HEK293 (cell line): ENCODE results near the gene CLDN7.

Experiments
- GFI1B ChIP-seq: fragments of 450-650 bp; formaldehyde crosslinking; IDR thresholded peaks from 2 replicates; pipeline ENCODE4 v1.5.1; 2016; ENCODE audit warnings: missing biosample characterization, missing genetic modification characterization
- HOXD13 ChIP-seq: sonication (generic); formaldehyde crosslinking; IDR thresholded peaks from 2 replicates; pipeline ENCODE4 v1.8.0; 2022; ENCODE audit warnings: missing genetic modification reagents, borderline replicate concordance
- OVOL3 ChIP-seq: fragments of 450-650 bp; formaldehyde crosslinking; IDR thresholded peaks from 2 replicates; pipeline ENCODE4 v1.5.1; 2016; ENCODE audit warnings: missing biosample characterization, missing genetic modification characterization
- SP3 ChIP-seq: fragments of 450-650 bp; formaldehyde crosslinking; IDR thresholded peaks from 2 replicates; pipeline ENCODE4 v1.5.1; 2016; ENCODE audit warnings: missing biosample characterization, missing genetic modification characterization
- TRIM28 ChIP-seq: IDR thresholded peaks from 2 replicates; pipeline ENCODE4 v1.6.1; 2011; ENCODE audit warnings: low read length, control low read depth, borderline replicate concordance
- ZNF114 ChIP-seq: fragments of 450-650 bp; formaldehyde crosslinking; IDR thresholded peaks from 2 replicates; pipeline ENCODE4 v1.5.0; 2017; ENCODE audit warnings: missing biosample characterization, missing genetic modification characterization
- ZNF175 ChIP-seq: fragments of 450-650 bp; formaldehyde crosslinking; IDR thresholded peaks from 2 replicates; pipeline ENCODE4 v1.5.1; 2016; ENCODE audit warnings: missing biosample characterization, missing genetic modification characterization
- ZNF239 ChIP-seq: fragments of 450-650 bp; formaldehyde crosslinking; IDR thresholded peaks from 2 replicates; pipeline ENCODE4 v1.5.1; 2016; ENCODE audit warnings: missing biosample characterization, missing genetic modification characterization
- ZNF280D ChIP-seq: fragments of 450-650 bp; formaldehyde crosslinking; IDR thresholded peaks from 2 replicates; pipeline ENCODE4 v1.5.1; 2016; ENCODE audit warnings: missing biosample characterization, missing genetic modification characterization
- ZNF341 ChIP-seq: fragments of 450-650 bp; formaldehyde crosslinking; IDR thresholded peaks from 2 replicates; pipeline ENCODE4; 2016; ENCODE audit warnings: low read depth, missing biosample characterization, missing genetic modification characterization
- ZNF37A ChIP-seq: fragments of 450-650 bp; IDR thresholded peaks from 2 replicates; pipeline ENCODE4 v1.5.1; 2018; ENCODE audit warnings: missing biosample characterization, missing genetic modification characterization
- ZNF544 ChIP-seq: fragments of 450-650 bp; formaldehyde crosslinking; IDR thresholded peaks from 2 replicates; pipeline ENCODE4 v1.5.0; 2017; ENCODE audit warnings: missing biosample characterization, missing genetic modification characterization
- ZNF561 ChIP-seq: fragments of 450-650 bp; IDR thresholded peaks from 2 replicates; pipeline ENCODE4 v1.5.1; 2018; ENCODE audit warnings: missing biosample characterization, missing genetic modification characterization, borderline replicate concordance
- ZNF596 ChIP-seq: fragments of 450-650 bp; IDR thresholded peaks from 2 replicates; pipeline ENCODE4 v1.5.0; 2018; ENCODE audit warnings: missing biosample characterization, mild to moderate bottlenecking, missing genetic modification characterization, moderate library complexity
- ZNF654 ChIP-seq: fragments of 450-650 bp; formaldehyde crosslinking; IDR thresholded peaks from 2 replicates; pipeline ENCODE4 v1.5.1; 2016; ENCODE audit warnings: low read depth, missing biosample characterization, missing genetic modification characterization
- ZNF704 ChIP-seq: fragments of 450-650 bp; formaldehyde crosslinking; IDR thresholded peaks from 2 replicates; pipeline ENCODE4 v1.5.1; 2016; ENCODE audit warnings: missing biosample characterization, missing genetic modification characterization
- ZNF791 ChIP-seq: fragments of 450-650 bp; formaldehyde crosslinking; IDR thresholded peaks from 2 replicates; pipeline ENCODE4 v1.5.1; 2016; ENCODE audit warnings: missing biosample characterization, missing genetic modification characterization
- ZNF792 ChIP-seq: fragments of 450-650 bp; formaldehyde crosslinking; IDR thresholded peaks from 2 replicates; pipeline ENCODE4 v1.5.1; 2016; ENCODE audit warnings: missing biosample characterization, missing genetic modification characterization
- ZSCAN4 ChIP-seq: fragments of 450-650 bp; formaldehyde crosslinking; IDR thresholded peaks from 2 replicates; pipeline ENCODE4 v1.5.1; 2017; ENCODE audit warnings: missing biosample characterization, missing genetic modification characterization
- TF ChIP-seq, protein P1 (sequence below): fragments of 450-650 bp; formaldehyde crosslinking; IDR thresholded peaks from 2 replicates; pipeline ENCODE4 v1.5.1; 2016; ENCODE audit warnings: missing biosample characterization, missing genetic modification characterization, borderline replicate concordance
- TF ChIP-seq, protein P2 (sequence below): fragments of 450-650 bp; formaldehyde crosslinking; IDR thresholded peaks from 2 replicates; pipeline ENCODE4 v1.5.1; 2016; ENCODE audit warnings: missing biosample characterization, missing genetic modification characterization
- TF ChIP-seq, protein P3 (sequence below): fragments of 450-650 bp; formaldehyde crosslinking; IDR thresholded peaks from 2 replicates; pipeline ENCODE4 v1.5.1; 2016; ENCODE audit warnings: missing biosample characterization, missing genetic modification characterization, borderline replicate concordance
- TF ChIP-seq, protein P4 (sequence below): fragments of 450-650 bp; formaldehyde crosslinking; IDR thresholded peaks from 2 replicates; pipeline ENCODE4; 2016; ENCODE audit warnings: missing biosample characterization, missing genetic modification characterization
- TF ChIP-seq, protein P5 (sequence below): fragments of 450-650 bp; formaldehyde crosslinking; IDR thresholded peaks from 2 replicates; pipeline ENCODE4 v1.5.1; 2016; ENCODE audit warnings: missing biosample characterization, missing genetic modification characterization

The CLDN7 gene

GRCh38 chr17:7281074-7281952, 19.0 kb upstream of the CLDN7 start, which contains the start of gene SLC2A4 (continued):
- TF ChIP-seq ZNF280D (tag by site-specific recombination): no peak
- no peak for TF ChIP-seq ZNF175
- TF ChIP-seq, protein P1, sequence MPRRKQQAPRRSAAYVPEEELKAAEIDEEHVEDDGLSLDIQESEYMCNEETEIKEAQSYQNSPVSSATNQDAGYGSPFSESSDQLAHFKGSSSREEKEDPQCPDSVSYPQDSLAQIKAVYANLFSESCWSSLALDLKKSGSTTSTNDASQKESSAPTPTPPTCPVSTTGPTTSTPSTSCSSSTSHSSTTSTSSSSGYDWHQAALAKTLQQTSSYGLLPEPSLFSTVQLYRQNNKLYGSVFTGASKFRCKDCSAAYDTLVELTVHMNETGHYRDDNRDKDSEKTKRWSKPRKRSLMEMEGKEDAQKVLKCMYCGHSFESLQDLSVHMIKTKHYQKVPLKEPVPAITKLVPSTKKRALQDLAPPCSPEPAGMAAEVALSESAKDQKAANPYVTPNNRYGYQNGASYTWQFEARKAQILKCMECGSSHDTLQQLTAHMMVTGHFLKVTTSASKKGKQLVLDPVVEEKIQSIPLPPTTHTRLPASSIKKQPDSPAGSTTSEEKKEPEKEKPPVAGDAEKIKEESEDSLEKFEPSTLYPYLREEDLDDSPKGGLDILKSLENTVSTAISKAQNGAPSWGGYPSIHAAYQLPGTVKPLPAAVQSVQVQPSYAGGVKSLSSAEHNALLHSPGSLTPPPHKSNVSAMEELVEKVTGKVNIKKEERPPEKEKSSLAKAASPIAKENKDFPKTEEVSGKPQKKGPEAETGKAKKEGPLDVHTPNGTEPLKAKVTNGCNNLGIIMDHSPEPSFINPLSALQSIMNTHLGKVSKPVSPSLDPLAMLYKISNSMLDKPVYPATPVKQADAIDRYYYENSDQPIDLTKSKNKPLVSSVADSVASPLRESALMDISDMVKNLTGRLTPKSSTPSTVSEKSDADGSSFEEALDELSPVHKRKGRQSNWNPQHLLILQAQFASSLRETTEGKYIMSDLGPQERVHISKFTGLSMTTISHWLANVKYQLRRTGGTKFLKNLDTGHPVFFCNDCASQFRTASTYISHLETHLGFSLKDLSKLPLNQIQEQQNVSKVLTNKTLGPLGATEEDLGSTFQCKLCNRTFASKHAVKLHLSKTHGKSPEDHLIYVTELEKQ (tag by site-specific recombination): no peak
- TF ChIP-seq ZNF561: no peak
- no peak for TF ChIP-seq OVOL3
- no peak; the same call in 1 of the 2 replicates for TF ChIP-seq ZNF341
- TF ChIP-seq, protein P2, sequence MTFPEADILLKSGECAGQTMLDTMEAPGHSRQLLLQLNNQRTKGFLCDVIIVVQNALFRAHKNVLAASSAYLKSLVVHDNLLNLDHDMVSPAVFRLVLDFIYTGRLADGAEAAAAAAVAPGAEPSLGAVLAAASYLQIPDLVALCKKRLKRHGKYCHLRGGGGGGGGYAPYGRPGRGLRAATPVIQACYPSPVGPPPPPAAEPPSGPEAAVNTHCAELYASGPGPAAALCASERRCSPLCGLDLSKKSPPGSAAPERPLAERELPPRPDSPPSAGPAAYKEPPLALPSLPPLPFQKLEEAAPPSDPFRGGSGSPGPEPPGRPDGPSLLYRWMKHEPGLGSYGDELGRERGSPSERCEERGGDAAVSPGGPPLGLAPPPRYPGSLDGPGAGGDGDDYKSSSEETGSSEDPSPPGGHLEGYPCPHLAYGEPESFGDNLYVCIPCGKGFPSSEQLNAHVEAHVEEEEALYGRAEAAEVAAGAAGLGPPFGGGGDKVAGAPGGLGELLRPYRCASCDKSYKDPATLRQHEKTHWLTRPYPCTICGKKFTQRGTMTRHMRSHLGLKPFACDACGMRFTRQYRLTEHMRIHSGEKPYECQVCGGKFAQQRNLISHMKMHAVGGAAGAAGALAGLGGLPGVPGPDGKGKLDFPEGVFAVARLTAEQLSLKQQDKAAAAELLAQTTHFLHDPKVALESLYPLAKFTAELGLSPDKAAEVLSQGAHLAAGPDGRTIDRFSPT: no peak
- TF ChIP-seq, protein P3, sequence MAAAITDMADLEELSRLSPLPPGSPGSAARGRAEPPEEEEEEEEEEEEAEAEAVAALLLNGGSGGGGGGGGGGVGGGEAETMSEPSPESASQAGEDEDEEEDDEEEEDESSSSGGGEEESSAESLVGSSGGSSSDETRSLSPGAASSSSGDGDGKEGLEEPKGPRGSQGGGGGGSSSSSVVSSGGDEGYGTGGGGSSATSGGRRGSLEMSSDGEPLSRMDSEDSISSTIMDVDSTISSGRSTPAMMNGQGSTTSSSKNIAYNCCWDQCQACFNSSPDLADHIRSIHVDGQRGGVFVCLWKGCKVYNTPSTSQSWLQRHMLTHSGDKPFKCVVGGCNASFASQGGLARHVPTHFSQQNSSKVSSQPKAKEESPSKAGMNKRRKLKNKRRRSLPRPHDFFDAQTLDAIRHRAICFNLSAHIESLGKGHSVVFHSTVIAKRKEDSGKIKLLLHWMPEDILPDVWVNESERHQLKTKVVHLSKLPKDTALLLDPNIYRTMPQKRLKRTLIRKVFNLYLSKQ (tag by site-specific recombination): no peak
- TF ChIP-seq ZNF654 (tag by site-specific recombination): no peak
- TF ChIP-seq ZSCAN4: no peak
- TF ChIP-seq, protein P4, sequence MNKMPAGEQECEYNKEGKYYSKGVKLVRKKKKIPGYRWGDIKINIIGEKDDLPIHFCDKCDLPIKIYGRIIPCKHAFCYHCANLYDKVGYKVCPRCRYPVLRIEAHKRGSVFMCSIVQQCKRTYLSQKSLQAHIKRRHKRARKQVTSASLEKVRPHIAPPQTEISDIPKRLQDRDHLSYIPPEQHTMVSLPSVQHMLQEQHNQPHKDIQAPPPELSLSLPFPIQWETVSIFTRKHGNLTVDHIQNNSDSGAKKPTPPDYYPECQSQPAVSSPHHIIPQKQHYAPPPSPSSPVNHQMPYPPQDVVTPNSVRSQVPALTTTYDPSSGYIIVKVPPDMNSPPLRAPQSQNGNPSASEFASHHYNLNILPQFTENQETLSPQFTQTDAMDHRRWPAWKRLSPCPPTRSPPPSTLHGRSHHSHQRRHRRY (tag by site-specific recombination): no peak
- no peak for TF ChIP-seq ZNF239 (tag by site-specific recombination)
- no peak for TF ChIP-seq GFI1B
- TF ChIP-seq ZNF37A (tag by site-specific recombination): no peak
- TF ChIP-seq ZNF704 (tag by site-specific recombination): no peak
- no peak for TF ChIP-seq TRIM28
- no peak for TF ChIP-seq ZNF596 (tag by site-specific recombination)
- TF ChIP-seq ZNF791 (tag by site-specific recombination): no peak
- TF ChIP-seq ZNF792: no peak
- TF ChIP-seq, protein P5, sequence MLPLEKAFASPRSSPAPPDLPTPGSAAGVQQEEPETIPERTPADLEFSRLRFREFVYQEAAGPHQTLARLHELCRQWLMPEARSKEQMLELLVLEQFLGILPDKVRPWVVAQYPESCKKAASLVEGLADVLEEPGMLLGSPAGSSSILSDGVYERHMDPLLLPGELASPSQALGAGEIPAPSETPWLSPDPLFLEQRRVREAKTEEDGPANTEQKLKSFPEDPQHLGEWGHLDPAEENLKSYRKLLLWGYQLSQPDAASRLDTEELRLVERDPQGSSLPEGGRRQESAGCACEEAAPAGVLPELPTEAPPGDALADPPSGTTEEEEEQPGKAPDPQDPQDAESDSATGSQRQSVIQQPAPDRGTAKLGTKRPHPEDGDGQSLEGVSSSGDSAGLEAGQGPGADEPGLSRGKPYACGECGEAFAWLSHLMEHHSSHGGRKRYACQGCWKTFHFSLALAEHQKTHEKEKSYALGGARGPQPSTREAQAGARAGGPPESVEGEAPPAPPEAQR: no peak
- TF ChIP-seq ZNF544 (tag by site-specific recombination): no peak
- no peak for TF ChIP-seq HOXD13
- peak; percentile 92 for TF ChIP-seq SP3
- no peak for TF ChIP-seq ZNF114 (tag by site-specific recombination)
